Peyer's patch (tissue), 4 donors: ENCODE data around the gene PMP22.

ENCODE experiments used
- POLR2A ChIP-seq, 2 donors: fragments of 450-650 bp; IDR thresholded peaks; one replicate each; pipeline ENCODE4 v1.5.1; 2017; ENCODE audit warnings: antibody characterized with exemption in 2 of 2, mild to moderate bottlenecking in 2 of 2, moderate library complexity in 2 of 2
- TF ChIP-seq, protein P1 (sequence below), 6 experiments: fragments of 450-650 bp in 4 of 6; fragments of 200-600 bp in 2 of 6; sonication (generic) in 1 of 6; IDR thresholded peaks; one replicate each; pipeline ENCODE4 v1.5.1; 2017 to 2019; ENCODE audit warnings: antibody characterized with exemption in 6 of 6, mild to moderate bottlenecking in 3 of 6, moderate library complexity in 1 of 6

DNA sequence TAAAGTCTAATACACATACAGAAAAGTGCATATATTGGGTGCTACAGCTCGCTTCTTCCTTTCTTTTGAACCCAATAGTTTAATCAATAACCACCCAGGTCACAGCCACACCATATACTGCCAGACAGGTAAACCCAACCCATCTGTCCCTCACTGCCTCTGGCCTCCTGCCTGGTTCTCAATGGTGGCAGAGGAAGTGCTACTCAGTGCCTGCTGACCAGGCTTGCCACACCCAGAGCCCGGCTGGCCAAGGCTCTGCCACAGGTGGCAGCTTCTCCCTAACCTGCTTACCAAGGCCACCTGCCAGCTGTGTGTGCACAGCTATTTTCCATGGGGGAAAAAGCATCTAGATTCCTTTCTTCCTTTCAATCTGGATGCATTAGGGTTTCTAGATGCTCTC lies 584 bp downstream of the PMP22 start:
- TF ChIP-seq, protein P1, sequence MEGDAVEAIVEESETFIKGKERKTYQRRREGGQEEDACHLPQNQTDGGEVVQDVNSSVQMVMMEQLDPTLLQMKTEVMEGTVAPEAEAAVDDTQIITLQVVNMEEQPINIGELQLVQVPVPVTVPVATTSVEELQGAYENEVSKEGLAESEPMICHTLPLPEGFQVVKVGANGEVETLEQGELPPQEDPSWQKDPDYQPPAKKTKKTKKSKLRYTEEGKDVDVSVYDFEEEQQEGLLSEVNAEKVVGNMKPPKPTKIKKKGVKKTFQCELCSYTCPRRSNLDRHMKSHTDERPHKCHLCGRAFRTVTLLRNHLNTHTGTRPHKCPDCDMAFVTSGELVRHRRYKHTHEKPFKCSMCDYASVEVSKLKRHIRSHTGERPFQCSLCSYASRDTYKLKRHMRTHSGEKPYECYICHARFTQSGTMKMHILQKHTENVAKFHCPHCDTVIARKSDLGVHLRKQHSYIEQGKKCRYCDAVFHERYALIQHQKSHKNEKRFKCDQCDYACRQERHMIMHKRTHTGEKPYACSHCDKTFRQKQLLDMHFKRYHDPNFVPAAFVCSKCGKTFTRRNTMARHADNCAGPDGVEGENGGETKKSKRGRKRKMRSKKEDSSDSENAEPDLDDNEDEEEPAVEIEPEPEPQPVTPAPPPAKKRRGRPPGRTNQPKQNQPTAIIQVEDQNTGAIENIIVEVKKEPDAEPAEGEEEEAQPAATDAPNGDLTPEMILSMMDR (IDR thresholded peaks at IDR 0.05): peak in 1 of 6 experiments; percentile 17
- peak; percentile 21 to 58 for TF ChIP-seq POLR2A (IDR thresholded peaks at IDR 0.05)
